WTC11 (cell line): ENCODE results near the gene IL11RA. TPM values are rescaled to one million over a fixed set of nuclear protein-coding genes. Genes with fewer than 3 reads are reported as not detected.

Experiments used
- ATAC-seq: fragments of 200-7000 bp; cut with Tn5 transposase; 2 replicates; pipeline ENCODE4 v1.10.0; 2021; ENCODE audit warnings: mild to moderate bottlenecking, moderate library complexity
- CTCF ChIA-PET: fragments of 300-600 bp; sonication (Branson Sonifier 250); formaldehyde crosslinking; loops from one replicate; lab custom pipeline; 2021; ENCODE audit warnings: antibody characterized with exemption; lab: Charles Lee
- POLR2A ChIA-PET: fragments of 350-600 bp; sonication (Branson Sonifier 250); formaldehyde crosslinking; loops from one replicate; lab custom pipeline; 2021; ENCODE audit warnings: antibody characterized with exemption; lab: Charles Lee
- DNase-seq: peaks from one replicate; pipeline ENCODE4 v3.0.0; 2021; ENCODE audit warnings: low spot score
- H3K27ac Mint-ChIP-seq: 2 replicates; pipeline ENCODE4 v1.8.0; 2021; ENCODE audit warnings: mixed read lengths
- H3K27me3 Mint-ChIP-seq: 2 replicates; pipeline ENCODE4 v1.8.0; 2021; ENCODE audit warnings: low read depth, mild to moderate bottlenecking, moderate library complexity, mixed read lengths
- H3K36me3 Mint-ChIP-seq: 2 replicates; pipeline ENCODE4 v1.8.0; 2021; ENCODE audit warnings: mixed read lengths
- H3K4me1 Mint-ChIP-seq: 2 replicates; pipeline ENCODE4 v1.8.0; 2022; ENCODE audit warnings: mixed read lengths
- H3K4me3 Mint-ChIP-seq: 2 replicates; pipeline ENCODE4 v1.8.0; 2021; ENCODE audit warnings: mild to moderate bottlenecking, moderate library complexity, mixed read lengths
- H3K9me3 Mint-ChIP-seq: 2 replicates; pipeline ENCODE4 v1.8.0; 2021; ENCODE audit warnings: mixed read lengths
- CREB1 ChIP-seq: sonication (generic); formaldehyde crosslinking; IDR thresholded peaks from 2 replicates; pipeline ENCODE4 v1.8.0; 2023; ENCODE audit warnings: mild to moderate bottlenecking, missing genetic modification reagents
- ESRRA ChIP-seq: sonication (generic); formaldehyde crosslinking; IDR thresholded peaks from 2 replicates; pipeline ENCODE4 v1.8.1; 2022; ENCODE audit warnings: mild to moderate bottlenecking, missing genetic modification reagents, borderline replicate concordance
- FOXP4 ChIP-seq: sonication (generic); formaldehyde crosslinking; IDR thresholded peaks from 2 replicates; pipeline ENCODE4 v1.8.0; 2022; ENCODE audit warnings: mild to moderate bottlenecking, missing genetic modification reagents
- GABPB1 ChIP-seq: sonication (generic); formaldehyde crosslinking; IDR thresholded peaks from 2 replicates; pipeline ENCODE4 v1.8.1; 2023; ENCODE audit warnings: mild to moderate bottlenecking, missing genetic modification reagents
- GRHL2 ChIP-seq: fragments of 250-450 bp; sonication (Bioruptor Pico); IDR thresholded peaks from 2 replicates; pipeline ENCODE4 v1.8.0; 2022; ENCODE audit warnings: mild to moderate bottlenecking, moderate library complexity; ENCODE audit not compliant: insufficient replicate concordance, severe bottlenecking
- NR2C2 ChIP-seq: sonication (generic); formaldehyde crosslinking; IDR thresholded peaks from 2 replicates; pipeline ENCODE4 v1.8.0; 2022; ENCODE audit warnings: mild to moderate bottlenecking, missing genetic modification reagents
- SOX15 ChIP-seq: fragments of 250-450 bp; sonication (Bioruptor Pico); IDR thresholded peaks from 2 replicates; pipeline ENCODE4 v1.9.0; 2021; ENCODE audit warnings: mild to moderate bottlenecking
- TCF7 ChIP-seq: sonication (generic); formaldehyde crosslinking; IDR thresholded peaks from 2 replicates; pipeline ENCODE4 v1.8.0; 2022; ENCODE audit warnings: mild to moderate bottlenecking, low read depth, missing genetic modification reagents, moderate library complexity
- USF2 ChIP-seq: sonication (generic); formaldehyde crosslinking; IDR thresholded peaks from 2 replicates; pipeline ENCODE4 v1.8.1; 2023; ENCODE audit warnings: mild to moderate bottlenecking, missing genetic modification reagents, moderate library complexity
- ZNF396 ChIP-seq: fragments of 250-450 bp; sonication (Bioruptor Pico); IDR thresholded peaks from 2 replicates; pipeline ENCODE4 v1.8.0; 2021; ENCODE audit warnings: mild to moderate bottlenecking, moderate library complexity, borderline replicate concordance
- ZNF423 ChIP-seq: fragments of 250-450 bp; sonication (Bioruptor Pico); IDR thresholded peaks from 2 replicates; pipeline ENCODE4 v2.1.2; 2022; ENCODE audit warnings: mild to moderate bottlenecking, moderate library complexity
- ZNF671 ChIP-seq: fragments of 250-450 bp; sonication (Bioruptor Pico); IDR thresholded peaks from 2 replicates; pipeline ENCODE4 v1.8.0; 2021; ENCODE audit warnings: mild to moderate bottlenecking
- total RNA-seq: library from RNA; stranded (reverse); gene quantifications from 3 replicates; pipeline ENCODE4 v1.2.3, GENCODE V29; 2021
- TF ChIP-seq, protein P1 (sequence below): sonication (generic); formaldehyde crosslinking; IDR thresholded peaks from 2 replicates; pipeline ENCODE4 v1.8.1; 2022; ENCODE audit warnings: low read depth, missing genetic modification reagents, borderline replicate concordance
- TF ChIP-seq, protein P2 (sequence below): sonication (generic); formaldehyde crosslinking; IDR thresholded peaks from 2 replicates; pipeline ENCODE4 v1.8.1; 2023; ENCODE audit warnings: mild to moderate bottlenecking, missing genetic modification reagents
- TF ChIP-seq, protein P3 (sequence below): fragments of 200-600 bp; IDR thresholded peaks from 2 replicates; pipeline ENCODE4 v1.8.0; 2022; ENCODE audit warnings: antibody characterized with exemption
- TF ChIP-seq, protein P4 (sequence below): sonication (generic); formaldehyde crosslinking; IDR thresholded peaks from 2 replicates; pipeline ENCODE4 v1.8.1; 2022; ENCODE audit warnings: missing genetic modification reagents, borderline replicate concordance

IL11RA gene
- total RNA-seq, 1 experiment from 2014 or later = 8.6 TPM

- no peak for TF ChIP-seq FOXP4
- no peak for TF ChIP-seq ZNF671 (CRISPR knock-in tag)
- no peak for TF ChIP-seq ZNF423 (CRISPR knock-in tag)
- TF ChIP-seq, protein P1, sequence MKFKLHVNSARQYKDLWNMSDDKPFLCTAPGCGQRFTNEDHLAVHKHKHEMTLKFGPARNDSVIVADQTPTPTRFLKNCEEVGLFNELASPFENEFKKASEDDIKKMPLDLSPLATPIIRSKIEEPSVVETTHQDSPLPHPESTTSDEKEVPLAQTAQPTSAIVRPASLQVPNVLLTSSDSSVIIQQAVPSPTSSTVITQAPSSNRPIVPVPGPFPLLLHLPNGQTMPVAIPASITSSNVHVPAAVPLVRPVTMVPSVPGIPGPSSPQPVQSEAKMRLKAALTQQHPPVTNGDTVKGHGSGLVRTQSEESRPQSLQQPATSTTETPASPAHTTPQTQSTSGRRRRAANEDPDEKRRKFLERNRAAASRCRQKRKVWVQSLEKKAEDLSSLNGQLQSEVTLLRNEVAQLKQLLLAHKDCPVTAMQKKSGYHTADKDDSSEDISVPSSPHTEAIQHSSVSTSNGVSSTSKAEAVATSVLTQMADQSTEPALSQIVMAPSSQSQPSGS (CRISPR knock-in tag) = no peak
- no peak for TF ChIP-seq ESRRA
- TF ChIP-seq SOX15 (CRISPR knock-in tag) = no peak
- TF ChIP-seq USF2 (CRISPR knock-in tag) = no peak
- TF ChIP-seq, protein P2, sequence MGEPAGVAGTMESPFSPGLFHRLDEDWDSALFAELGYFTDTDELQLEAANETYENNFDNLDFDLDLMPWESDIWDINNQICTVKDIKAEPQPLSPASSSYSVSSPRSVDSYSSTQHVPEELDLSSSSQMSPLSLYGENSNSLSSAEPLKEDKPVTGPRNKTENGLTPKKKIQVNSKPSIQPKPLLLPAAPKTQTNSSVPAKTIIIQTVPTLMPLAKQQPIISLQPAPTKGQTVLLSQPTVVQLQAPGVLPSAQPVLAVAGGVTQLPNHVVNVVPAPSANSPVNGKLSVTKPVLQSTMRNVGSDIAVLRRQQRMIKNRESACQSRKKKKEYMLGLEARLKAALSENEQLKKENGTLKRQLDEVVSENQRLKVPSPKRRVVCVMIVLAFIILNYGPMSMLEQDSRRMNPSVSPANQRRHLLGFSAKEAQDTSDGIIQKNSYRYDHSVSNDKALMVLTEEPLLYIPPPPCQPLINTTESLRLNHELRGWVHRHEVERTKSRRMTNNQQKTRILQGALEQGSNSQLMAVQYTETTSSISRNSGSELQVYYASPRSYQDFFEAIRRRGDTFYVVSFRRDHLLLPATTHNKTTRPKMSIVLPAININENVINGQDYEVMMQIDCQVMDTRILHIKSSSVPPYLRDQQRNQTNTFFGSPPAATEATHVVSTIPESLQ (CRISPR knock-in tag) = no peak
- TF ChIP-seq, protein P3, sequence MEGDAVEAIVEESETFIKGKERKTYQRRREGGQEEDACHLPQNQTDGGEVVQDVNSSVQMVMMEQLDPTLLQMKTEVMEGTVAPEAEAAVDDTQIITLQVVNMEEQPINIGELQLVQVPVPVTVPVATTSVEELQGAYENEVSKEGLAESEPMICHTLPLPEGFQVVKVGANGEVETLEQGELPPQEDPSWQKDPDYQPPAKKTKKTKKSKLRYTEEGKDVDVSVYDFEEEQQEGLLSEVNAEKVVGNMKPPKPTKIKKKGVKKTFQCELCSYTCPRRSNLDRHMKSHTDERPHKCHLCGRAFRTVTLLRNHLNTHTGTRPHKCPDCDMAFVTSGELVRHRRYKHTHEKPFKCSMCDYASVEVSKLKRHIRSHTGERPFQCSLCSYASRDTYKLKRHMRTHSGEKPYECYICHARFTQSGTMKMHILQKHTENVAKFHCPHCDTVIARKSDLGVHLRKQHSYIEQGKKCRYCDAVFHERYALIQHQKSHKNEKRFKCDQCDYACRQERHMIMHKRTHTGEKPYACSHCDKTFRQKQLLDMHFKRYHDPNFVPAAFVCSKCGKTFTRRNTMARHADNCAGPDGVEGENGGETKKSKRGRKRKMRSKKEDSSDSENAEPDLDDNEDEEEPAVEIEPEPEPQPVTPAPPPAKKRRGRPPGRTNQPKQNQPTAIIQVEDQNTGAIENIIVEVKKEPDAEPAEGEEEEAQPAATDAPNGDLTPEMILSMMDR = no peak
- no peak for TF ChIP-seq CREB1 (CRISPR knock-in tag)
- TF ChIP-seq, all 79 proteins: peak for 0
- peaks cover 6% of the 10 kb centered on the region for H3K27me3 Mint-ChIP-seq
- ChIA-PET POLR2A (no interaction called here), CTCF (no interaction called here)
- no peaks in the 10 kb centered on the region for H3K9me3 Mint-ChIP-seq
- no peaks in the 10 kb centered on the region for H3K36me3 Mint-ChIP-seq
- H3K4me1 Mint-ChIP-seq = peaks cover 9% of the 10 kb centered on the region
- no peak overlapping the region for H3K27ac Mint-ChIP-seq
- no peak for ATAC-seq
- DNase-seq = no peak
- no peak overlapping the region for H3K4me3 Mint-ChIP-seq
Measured at GRCh38 chr9:34658461-34658860, 6.5 kb downstream of the IL11RA start.

GRCh38 chr9:34659592-34660253 is 7.7 kb downstream of the IL11RA start:
- 0 out of 2 replicates have a peak, but pooled peaks have one; percentile 4 for ATAC-seq
- no peak overlapping the region for H3K4me3 Mint-ChIP-seq

More at GRCh38 chr9:34659592-34660253, 7.7 kb downstream of the IL11RA start:
- TF ChIP-seq SOX15 (CRISPR knock-in tag) = no peak
- no peak for TF ChIP-seq ZNF396 (CRISPR knock-in tag)
- TF ChIP-seq NR2C2 (CRISPR knock-in tag) = no peak
- no peak for TF ChIP-seq TCF7
- no peak for TF ChIP-seq GABPB1 (CRISPR knock-in tag)
- TF ChIP-seq GRHL2 (CRISPR knock-in tag) = no peak
- TF ChIP-seq, protein P4, sequence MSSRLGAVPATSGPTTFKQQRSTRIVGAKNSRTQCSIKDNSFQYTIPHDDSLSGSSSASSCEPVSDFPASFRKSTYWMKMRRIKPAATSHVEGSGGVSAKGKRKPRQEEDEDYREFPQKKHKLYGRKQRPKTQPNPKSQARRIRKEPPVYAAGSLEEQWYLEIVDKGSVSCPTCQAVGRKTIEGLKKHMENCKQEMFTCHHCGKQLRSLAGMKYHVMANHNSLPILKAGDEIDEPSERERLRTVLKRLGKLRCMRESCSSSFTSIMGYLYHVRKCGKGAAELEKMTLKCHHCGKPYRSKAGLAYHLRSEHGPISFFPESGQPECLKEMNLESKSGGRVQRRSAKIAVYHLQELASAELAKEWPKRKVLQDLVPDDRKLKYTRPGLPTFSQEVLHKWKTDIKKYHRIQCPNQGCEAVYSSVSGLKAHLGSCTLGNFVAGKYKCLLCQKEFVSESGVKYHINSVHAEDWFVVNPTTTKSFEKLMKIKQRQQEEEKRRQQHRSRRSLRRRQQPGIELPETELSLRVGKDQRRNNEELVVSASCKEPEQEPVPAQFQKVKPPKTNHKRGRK = no peak
- H3K9me3 Mint-ChIP-seq = no peaks in the 10 kb centered on the region
- no peak for DNase-seq
- ChIA-PET POLR2A (no interaction called here), CTCF (interaction anchor here (0.5 to 3.4 kb wide), 7 partner anchors 13 to 486 kb away, joined by 3 to 18 read pairs (median 3); partner anchors contain the start of genes GALT and SIGMAR1)
- H3K4me1 Mint-ChIP-seq = peaks cover 11% of the 10 kb centered on the region
- no peaks in the 10 kb centered on the region for H3K36me3 Mint-ChIP-seq
- no peak overlapping the region for H3K27ac Mint-ChIP-seq
- H3K27me3 Mint-ChIP-seq = peaks cover 6% of the 10 kb centered on the region
